Hepatocyte (in vitro differentiated cells): Measurements from ENCODE around the gene PYHIN1. TPM values are rescaled to one million over a fixed set of nuclear protein-coding genes. Genes with fewer than 3 reads are reported as not detected.
"Not testable (repeated sequence)": the region's sequence is repeated elsewhere in the genome, so short reads cannot be mapped to it uniquely, and the experiment has no call there.

Source experiments
- DNase-seq: peaks from one replicate; pipeline ENCODE4 v3.0.0-alpha.2; 2016; ENCODE audit warnings: low spot score
- H2AFZ ChIP-seq: fragments of 200-600 bp; sonication (generic); 2 replicates; pipeline ENCODE4 v1.6.0; 2016; ENCODE audit warnings: antibody characterized with exemption, mild to moderate bottlenecking
- H3K27ac ChIP-seq: fragments of 200-600 bp; sonication (generic); 2 replicates; pipeline ENCODE4 v1.5.1; 2016; ENCODE audit warnings: mild to moderate bottlenecking
- H3K27me3 ChIP-seq: fragments of 200-600 bp; sonication (generic); 2 replicates; pipeline ENCODE4 v1.6.1; 2016
- H3K36me3 ChIP-seq: fragments of 200-600 bp; sonication (generic); replicated peaks from 2 replicates; pipeline ENCODE4 v1.5.1; 2016; ENCODE audit warnings: low read depth; ENCODE audit not compliant: insufficient read depth
- H3K4me1 ChIP-seq: fragments of 200-600 bp; sonication (generic); 2 replicates; pipeline ENCODE4 v1.5.1; 2016; ENCODE audit warnings: mild to moderate bottlenecking, moderate library complexity; ENCODE audit not compliant: insufficient read depth
- H3K4me2 ChIP-seq: fragments of 200-600 bp; sonication (generic); 2 replicates; pipeline ENCODE4 v1.6.0; 2016
- H3K4me3 ChIP-seq: fragments of 200-600 bp; sonication (generic); 2 replicates; pipeline ENCODE4 v1.5.1; 2016; ENCODE audit warnings: mild to moderate bottlenecking
- H3K79me2 ChIP-seq: fragments of 200-600 bp; sonication (generic); 2 replicates; pipeline ENCODE4 v1.6.0; 2017; ENCODE audit warnings: mild to moderate bottlenecking
- H3K9me2 ChIP-seq: fragments of 200-600 bp; sonication (generic); replicated peaks from 2 replicates; pipeline ENCODE4 v1.6.0; 2017; ENCODE audit warnings: mild to moderate bottlenecking; ENCODE audit not compliant: insufficient read depth
- H3K9me3 ChIP-seq: fragments of 200-600 bp; sonication (generic); 2 replicates; pipeline ENCODE4 v1.5.1; 2016; ENCODE audit warnings: low read depth, mild to moderate bottlenecking
- H4K20me1 ChIP-seq: fragments of 200-600 bp; sonication (generic); 2 replicates; pipeline ENCODE4 v1.6.0; 2016; ENCODE audit warnings: mild to moderate bottlenecking; ENCODE audit not compliant: insufficient read depth, poor library complexity, severe bottlenecking
- CTCF ChIP-seq: fragments of 200-600 bp; sonication (generic); IDR thresholded peaks from 2 replicates; pipeline ENCODE4 v1.5.1; 2016; ENCODE audit warnings: antibody characterized with exemption, mild to moderate bottlenecking; ENCODE audit not compliant: poor library complexity
- EZH2 ChIP-seq: fragments of 200-600 bp; sonication (generic); IDR thresholded peaks from 2 replicates; pipeline ENCODE4 v1.6.1; 2016; ENCODE audit warnings: antibody characterized with exemption, mild to moderate bottlenecking, borderline replicate concordance
- EZH2phosphoT487 ChIP-seq: fragments of 200-600 bp; sonication (generic); IDR thresholded peaks from one replicate; pipeline ENCODE4 v1.6.1; 2018; ENCODE audit warnings: antibody characterized with exemption, mild to moderate bottlenecking, low read depth, moderate library complexity; ENCODE audit not compliant: unreplicated experiment, severe bottlenecking
- WGBS: methylation state at CpG from one replicate; pipeline ENCODE4 v1.1.6; 2016; ENCODE audit warnings: low lambda C conversion rate; ENCODE audit errors: missing lambda C conversion rate; 5-methylcytosine and 5-hydroxymethylcytosine counted together
- polyA plus RNA-seq: library from polyadenylated mRNA; unstranded; fragments of >200 nt; fragmentation: Nextera tagmentation; extraction: Ambion mirVana; gene quantifications from 2 replicates; pipeline ENCODE4 v1.2.1, GENCODE V29; 2016
- total RNA-seq: library from RNA; depleted of rRNA; stranded (reverse); fragments of >200 nt; gene quantifications from 2 replicates; pipeline ENCODE4 v1.2.3, GENCODE V29; 2014

The PYHIN1 gene
- total and polyA plus RNA-seq, 2 experiments from 2014 or later: not detected

- Histone ChIP-seq H2AFZ (peak overlapping the region; percentile 53), H3K27ac (peak overlapping the region; percentile 95), H3K36me3 (no peaks in the 10 kb centered on the region), H3K4me1 (peaks cover 38% of the 10 kb centered on the region), H3K79me2 (peaks cover 47% of the 10 kb centered on the region), H4K20me1 (no peaks in the 10 kb centered on the region), H3K4me2 (peak overlapping the region; percentile 73), H3K9me3 (no peaks in the 10 kb centered on the region), H3K9me2 (no peaks in the 10 kb centered on the region), H3K27me3 (no peaks in the 10 kb centered on the region), H3K4me3 (peak overlapping the region; percentile 32)
- WGBS: 63% methylated on average over 5 of the region's 5 CpGs
- DNase-seq: no peak
- TF ChIP-seq EZH2 (no peak), CTCF (no peak), EZH2phosphoT487 (no peak)
Measured at GRCh38 chr1:159010391-159010790, 79.0 kb downstream of the PYHIN1 start.

- Histone ChIP-seq H3K4me3 (peak overlapping the region; percentile 32), H3K4me2 (peak overlapping the region; percentile 73), H3K27ac (peak overlapping the region; percentile 95), H3K79me2 (peaks cover 47% of the 10 kb centered on the region), H3K4me1 (peaks cover 32% of the 10 kb centered on the region)
- WGBS: 70% methylated on average over 9 of the region's 9 CpGs
- DNase-seq, H3K27me3 ChIP-seq, H3K36me3 ChIP-seq, H2AFZ ChIP-seq, H3K9me3 ChIP-seq, H4K20me1 ChIP-seq, H3K9me2 ChIP-seq: not testable (repeated sequence)
Measured at GRCh38 chr1:159011001-159011400, 79.6 kb downstream of the PYHIN1 start.

GRCh38 chr1:159011751-159012150 is 80.4 kb downstream of the PYHIN1 start:
- Histone ChIP-seq H2AFZ (no peak overlapping the region), H3K4me2 (peak overlapping the region; percentile 73), H3K4me3 (peak overlapping the region; percentile 32), H3K79me2 (peaks cover 47% of the 10 kb centered on the region), H3K27me3 (no peaks in the 10 kb centered on the region), H3K36me3 (no peaks in the 10 kb centered on the region), H3K9me2 (no peaks in the 10 kb centered on the region), H3K27ac (no peak overlapping the region), H3K9me3 (no peaks in the 10 kb centered on the region), H4K20me1 (no peaks in the 10 kb centered on the region), H3K4me1 (peaks cover 25% of the 10 kb centered on the region)
- DNase-seq: no peak
- no peak for TF ChIP-seq EZH2
- TF ChIP-seq CTCF: no peak
- TF ChIP-seq EZH2phosphoT487: no peak

GRCh38 chr1:159012495-159012894 is 81.1 kb downstream of the PYHIN1 start:
- Histone ChIP-seq H3K79me2 (peaks cover 49% of the 10 kb centered on the region), H3K36me3 (no peaks in the 10 kb centered on the region), H3K4me1 (peaks cover 22% of the 10 kb centered on the region), H3K9me3 (no peaks in the 10 kb centered on the region), H2AFZ (no peak overlapping the region), H3K4me3 (peak overlapping the region; percentile 32), H4K20me1 (no peaks in the 10 kb centered on the region), H3K27me3 (no peaks in the 10 kb centered on the region), H3K4me2 (peak overlapping the region; percentile 73), H3K9me2 (no peaks in the 10 kb centered on the region), H3K27ac (no peak overlapping the region)
- no peak for TF ChIP-seq EZH2
- TF ChIP-seq CTCF: no peak
- no peak for TF ChIP-seq EZH2phosphoT487
- WGBS: 55% methylated on average over 6 of the region's 6 CpGs
- no peak for DNase-seq
